Endodermal cell (in vitro differentiated cells): Measurements from ENCODE around the gene KRTAP2-1. TPM values are rescaled to one million over a fixed set of nuclear protein-coding genes. Genes with fewer than 3 reads are reported as not detected.

Experiments used
- DNase-seq: peaks from one replicate; pipeline ENCODE4 v3.0.0-alpha.2; 2017
- H3K27ac ChIP-seq: 2 replicates; pipeline ENCODE4 v1.5.1; 2013; ENCODE audit warnings: mild to moderate bottlenecking, low read depth, low read length, moderate library complexity
- H3K27me3 ChIP-seq: 2 replicates; pipeline ENCODE4 v1.6.1; 2013; ENCODE audit warnings: mild to moderate bottlenecking, low read length, moderate library complexity; ENCODE audit not compliant: insufficient read depth, control insufficient read depth, poor library complexity, severe bottlenecking
- H3K36me3 ChIP-seq: 2 replicates; pipeline ENCODE4 v1.7.0; 2013; ENCODE audit warnings: mild to moderate bottlenecking, low read length, moderate library complexity; ENCODE audit not compliant: control insufficient read depth, insufficient read depth
- H3K4me1 ChIP-seq: one replicate; pipeline ENCODE4 v1.7.0; 2013; ENCODE audit warnings: low read length; ENCODE audit not compliant: control insufficient read depth, insufficient read depth
- H3K4me3 ChIP-seq: 2 replicates; pipeline ENCODE4 v1.5.1; 2013; ENCODE audit warnings: mild to moderate bottlenecking, low read length, moderate library complexity
- H3K9ac ChIP-seq: 2 replicates; pipeline ENCODE4 v1.6.1; 2013; ENCODE audit warnings: mild to moderate bottlenecking, low read length, moderate library complexity; ENCODE audit not compliant: poor library complexity, severe bottlenecking; ENCODE audit errors: extremely low read depth
- H3K9me3 ChIP-seq: 2 replicates; pipeline ENCODE4 v1.6.1; 2013; ENCODE audit warnings: mild to moderate bottlenecking, low read length, moderate library complexity; ENCODE audit not compliant: control insufficient read depth
- H3K27ac Mint-ChIP-seq: 2 replicates; pipeline ENCODE4 v1.8.0; 2020; ENCODE audit warnings: mixed read lengths
- H3K27me3 Mint-ChIP-seq: 2 replicates; pipeline ENCODE4 v1.8.0; 2021; ENCODE audit warnings: mild to moderate bottlenecking, mixed read lengths; ENCODE audit not compliant: insufficient read depth
- H3K36me3 Mint-ChIP-seq: 2 replicates; pipeline ENCODE4 v1.8.0; 2020; ENCODE audit warnings: low read depth, mixed read lengths
- H3K4me1 Mint-ChIP-seq: 2 replicates; pipeline ENCODE4 v1.8.0; 2020; ENCODE audit warnings: mixed read lengths
- H3K4me3 Mint-ChIP-seq: 2 replicates; pipeline ENCODE4 v1.8.0; 2020; ENCODE audit warnings: mild to moderate bottlenecking, moderate library complexity, mixed read lengths
- H3K9me3 Mint-ChIP-seq: 2 replicates; pipeline ENCODE4 v1.8.0; 2020; ENCODE audit warnings: mild to moderate bottlenecking, mixed read lengths
- CTCF ChIP-seq: fragments of 200-600 bp; sonication (generic); conservative IDR thresholded peaks from 2 replicates; pipeline ENCODE4 v1.5.0; 2021; ENCODE audit warnings: antibody characterized with exemption, mild to moderate bottlenecking
- WGBS, 2 experiments: methylation state at CpG; one replicate each; pipeline versions ENCODE4 v1.1.5 to v1.1.7; 2013; ENCODE audit warnings: missing lambda C conversion rate in 2 of 2, mixed read lengths in 1 of 2; ENCODE audit not compliant: insufficient coverage in 1 of 2, insufficient read length in 1 of 2; 5-methylcytosine and 5-hydroxymethylcytosine counted together
- total RNA-seq, 2 donors: library from RNA; stranded (reverse); fragmentation: NEBNext Ultra II Directional in 1 of 2; extraction: Animal tissue kit (Norgen Biotek cat#: 25700) in 1 of 2; gene quantifications; 2 replicates in 1 of 2; 3 replicates in 1 of 2; pipeline ENCODE4 v1.2.1, GENCODE V29; 2021

Gene KRTAP2-1
- total RNA-seq, 2 donors from 2014 or later = not detected

GRCh38 chr17:41054025-41054424 lies 6.9 kb upstream of the KRTAP2-1 start:
- WGBS, 2 experiments = 69 to 93% methylated on average over 2 to 4 of the region's 4 CpGs
- Histone ChIP-seq H3K9ac (no peak overlapping the region), H3K9me3 (peaks cover 7% of the 10 kb centered on the region), H3K27ac (no peak overlapping the region), H3K36me3 (no peaks in the 10 kb centered on the region), H3K27me3 (no peaks in the 10 kb centered on the region), H3K4me3 (no peak overlapping the region), H3K4me1 (no peaks in the 10 kb centered on the region)
- H3K27ac Mint-ChIP-seq = no peak overlapping the region
- H3K27me3 Mint-ChIP-seq = no peaks in the 10 kb centered on the region
- peaks cover 7% of the 10 kb centered on the region for H3K9me3 Mint-ChIP-seq
- no peak for TF ChIP-seq CTCF
- DNase-seq = no peak
- peaks cover 7% of the 10 kb centered on the region for H3K4me1 Mint-ChIP-seq
- H3K36me3 Mint-ChIP-seq = no peaks in the 10 kb centered on the region
- no peak overlapping the region for H3K4me3 Mint-ChIP-seq

- no peak for TF ChIP-seq CTCF
- DNase-seq = no peak
- Mint-ChIP-seq H3K9me3 (peaks cover 6% of the 10 kb centered on the region), H3K4me1 (peaks cover 12% of the 10 kb centered on the region), H3K27me3 (no peaks in the 10 kb centered on the region), H3K36me3 (no peaks in the 10 kb centered on the region), H3K4me3 (no peak overlapping the region), H3K27ac (no peak overlapping the region)
- H3K4me3 ChIP-seq = no peak overlapping the region
- H3K4me1 ChIP-seq = no peaks in the 10 kb centered on the region
- peaks cover 6% of the 10 kb centered on the region for H3K9me3 ChIP-seq
- H3K36me3 ChIP-seq = no peaks in the 10 kb centered on the region
- H3K9ac ChIP-seq = no peak overlapping the region
- no peak overlapping the region for H3K27ac ChIP-seq
- H3K27me3 ChIP-seq = no peaks in the 10 kb centered on the region
These were observed 5.5 kb upstream of the KRTAP2-1 start for GRCh38 chr17:41052566-41052965.

GRCh38 chr17:41049110-41049509 lies 2.0 kb upstream of the KRTAP2-1 start:
- Mint-ChIP-seq H3K27me3 (no peaks in the 10 kb centered on the region), H3K4me3 (no peak overlapping the region), H3K36me3 (no peaks in the 10 kb centered on the region), H3K9me3 (no peaks in the 10 kb centered on the region), H3K27ac (no peak overlapping the region), H3K4me1 (peaks cover 14% of the 10 kb centered on the region)
- Histone ChIP-seq H3K9me3 (no peaks in the 10 kb centered on the region), H3K27me3 (no peaks in the 10 kb centered on the region), H3K4me3 (no peak overlapping the region), H3K4me1 (no peaks in the 10 kb centered on the region), H3K9ac (no peak overlapping the region), H3K36me3 (no peaks in the 10 kb centered on the region), H3K27ac (no peak overlapping the region)
- no peak for DNase-seq
- TF ChIP-seq CTCF = no peak
- 85 to 86% methylated on average over 2 of the region's 2 CpGs for WGBS, 2 experiments
